Body of pancreas (tissue), 4 donors: ENCODE results near the gene SCAPER. TPM values are rescaled to one million over a fixed set of nuclear protein-coding genes. Genes with fewer than 3 reads are reported as not detected.

Experiments
- ATAC-seq: fragments of 150-250 bp; one replicate; pipeline ENCODE4 v1.9.1; 2016
- DNase-seq, 4 donors: peaks; one replicate each; pipeline ENCODE4 v3.0.0-alpha.2; 2019
- H3K27ac ChIP-seq, 4 donors: fragments of 200-600 bp; sonication (generic); 1 replicate in 3 of 4; 2 replicates in 1 of 4; pipeline versions ENCODE4 v1.5.1 to v1.6.1; 2016 to 2019; ENCODE audit warnings: mild to moderate bottlenecking in 1 of 4, mixed read lengths in 1 of 4, moderate library complexity in 1 of 4
- H3K27me3 ChIP-seq, 2 donors: fragments of 200-600 bp; sonication (generic); one replicate each; pipeline ENCODE4 v1.6.0; 2016; ENCODE audit warnings: mild to moderate bottlenecking in 1 of 2
- H3K36me3 ChIP-seq, 2 donors: fragments of 200-600 bp; sonication (generic); replicated peaks in 1 of 2; 2 replicates each; pipeline ENCODE4 v1.5.1; 2016; ENCODE audit warnings: low read depth in 2 of 2; ENCODE audit not compliant: insufficient read depth in 1 of 2
- H3K4me1 ChIP-seq: fragments of 200-600 bp; sonication (generic); one replicate; pipeline ENCODE4 v1.6.0; 2016
- H3K4me3 ChIP-seq, 2 donors: fragments of 200-600 bp; sonication (generic); 1 replicate in 1 of 2; 2 replicates in 1 of 2; pipeline ENCODE4 v1.5.1; 2016 to 2019
- H3K9me3 ChIP-seq, 3 donors: fragments of 200-600 bp; sonication (generic); 1 replicate in 2 of 3; 2 replicates in 1 of 3; pipeline ENCODE4 v1.5.1; 2016
- POLR2A ChIP-seq, 3 donors: fragments of 450-650 bp; IDR thresholded peaks; one replicate each; pipeline ENCODE4 v1.6.1; 2016; ENCODE audit warnings: antibody characterized with exemption in 3 of 3, mild to moderate bottlenecking in 2 of 3
- WGBS, 2 donors: methylation state at CpG; one replicate each; pipeline ENCODE4 v1.1.5; 2017; 5-methylcytosine and 5-hydroxymethylcytosine counted together
- intact Hi-C: fragments of 100-400 bp; cut with DNase I; formaldehyde crosslinking; loops from one replicate; pipeline ENCODE4 v1.15.1; 2023
- total RNA-seq, 2 donors: library from RNA; depleted of rRNA; stranded (reverse); fragments of >200 nt; gene quantifications; one replicate each; pipeline ENCODE4 v1.1.0, GENCODE V29; 2016
- TF ChIP-seq, protein P1 (sequence below), 7 experiments: fragments of 450-650 bp in 4 of 7; fragments of 200-600 bp in 3 of 7; sonication (generic) in 3 of 7; IDR thresholded peaks; one replicate each; pipeline ENCODE4 v1.5.1; 2016 to 2019; ENCODE audit warnings: antibody characterized with exemption in 7 of 7

SCAPER gene
- total RNA-seq, 2 donors from 2014 or later, result 22.1 to 46.2 TPM

DNA sequence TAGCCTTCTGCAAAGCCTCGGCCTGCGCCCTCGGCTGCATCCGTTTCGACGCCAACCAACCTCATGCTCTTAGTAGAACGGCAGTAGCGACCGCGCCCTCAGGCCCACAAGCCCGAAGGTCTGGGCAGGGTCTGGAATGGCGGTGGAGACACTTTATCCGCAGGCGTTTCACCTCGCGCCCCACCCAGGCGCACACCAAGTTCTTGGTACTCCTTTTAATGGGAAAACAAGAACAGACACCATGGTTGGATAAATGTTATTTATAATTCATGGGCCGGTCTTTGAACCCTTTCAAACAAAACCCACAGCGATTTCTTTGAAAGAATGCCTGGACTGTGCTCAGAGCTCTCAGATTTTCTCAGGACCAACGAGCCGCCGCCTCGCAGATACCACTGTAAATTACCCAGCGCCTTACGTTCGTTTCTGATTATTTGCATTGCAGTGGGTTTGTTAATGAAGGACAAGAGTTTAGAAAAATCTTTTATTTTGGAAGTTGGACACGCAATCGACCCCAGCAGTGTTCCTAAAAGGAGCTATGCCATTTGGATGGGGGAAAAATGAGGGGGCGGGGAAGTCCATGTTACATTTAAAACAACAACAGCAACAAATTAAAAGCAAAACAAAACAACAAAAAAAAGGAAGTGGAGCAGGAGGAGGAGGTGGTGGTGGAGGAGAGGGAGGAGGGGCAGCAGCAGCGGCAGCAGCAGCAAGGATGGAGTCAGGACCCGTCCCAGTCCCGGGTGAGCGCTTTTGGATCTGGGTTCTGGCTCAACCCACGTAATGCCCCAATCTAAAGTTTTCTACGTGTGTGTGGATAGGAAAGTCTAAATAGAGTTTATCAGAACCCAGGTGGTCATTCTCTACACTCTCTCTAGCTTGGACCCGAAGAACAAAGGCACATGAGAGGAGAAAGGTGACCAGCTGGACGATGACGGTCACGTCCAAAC lies 569.6 kb downstream of the SCAPER start:
- TF ChIP-seq, protein P1, sequence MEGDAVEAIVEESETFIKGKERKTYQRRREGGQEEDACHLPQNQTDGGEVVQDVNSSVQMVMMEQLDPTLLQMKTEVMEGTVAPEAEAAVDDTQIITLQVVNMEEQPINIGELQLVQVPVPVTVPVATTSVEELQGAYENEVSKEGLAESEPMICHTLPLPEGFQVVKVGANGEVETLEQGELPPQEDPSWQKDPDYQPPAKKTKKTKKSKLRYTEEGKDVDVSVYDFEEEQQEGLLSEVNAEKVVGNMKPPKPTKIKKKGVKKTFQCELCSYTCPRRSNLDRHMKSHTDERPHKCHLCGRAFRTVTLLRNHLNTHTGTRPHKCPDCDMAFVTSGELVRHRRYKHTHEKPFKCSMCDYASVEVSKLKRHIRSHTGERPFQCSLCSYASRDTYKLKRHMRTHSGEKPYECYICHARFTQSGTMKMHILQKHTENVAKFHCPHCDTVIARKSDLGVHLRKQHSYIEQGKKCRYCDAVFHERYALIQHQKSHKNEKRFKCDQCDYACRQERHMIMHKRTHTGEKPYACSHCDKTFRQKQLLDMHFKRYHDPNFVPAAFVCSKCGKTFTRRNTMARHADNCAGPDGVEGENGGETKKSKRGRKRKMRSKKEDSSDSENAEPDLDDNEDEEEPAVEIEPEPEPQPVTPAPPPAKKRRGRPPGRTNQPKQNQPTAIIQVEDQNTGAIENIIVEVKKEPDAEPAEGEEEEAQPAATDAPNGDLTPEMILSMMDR (IDR thresholded peaks at IDR 0.05), result no peak
- no peak for TF ChIP-seq POLR2A (IDR thresholded peaks at IDR 0.05)
- no peak for DNase-seq
- Histone ChIP-seq H3K4me3 (no peak overlapping the region), H3K4me1 (peaks cover 34% of the 10 kb centered on the region), H3K9me3 (no peaks in the 10 kb centered on the region), H3K27me3 (peaks cover 3 to 49% of the 10 kb centered on the region in 2 donors), H3K36me3 (no peaks in the 10 kb centered on the region), H3K27ac (no peak overlapping the region)
- WGBS, 2 donors, result 14 to 22% methylated on average over 33 to 39 of the region's 39 CpGs
- ATAC-seq, result no peak
- intact Hi-C loops, result no loop called here

GRCh38 chr15:76334438-76335306 lies 570.5 kb downstream of the SCAPER start:
- no peak for ATAC-seq
- intact Hi-C loops, result loop anchor here (5.0 kb wide), 1 partner anchor 137 kb away; no protein-coding TSS in a partner anchor
- Histone ChIP-seq H3K4me3 (no peak overlapping the region), H3K27ac (no peak overlapping the region), H3K36me3 (no peaks in the 10 kb centered on the region), H3K27me3 (peaks cover 3 to 40% of the 10 kb centered on the region in 2 donors), H3K9me3 (no peaks in the 10 kb centered on the region), H3K4me1 (peaks cover 25% of the 10 kb centered on the region)
- DNase-seq, result no peak
- TF ChIP-seq, protein P1 (IDR thresholded peaks at IDR 0.05), result no peak
- WGBS, 2 donors, result 34 to 39% methylated on average over 43 to 44 of the region's 44 CpGs

- H3K4me3 ChIP-seq, result no peak overlapping the region
- 62 to 63% methylated on average over 8 to 9 of the region's 9 CpGs for WGBS, 2 donors
- DNase-seq (no peak), ATAC-seq (no peak)
- intact Hi-C loops, result loop anchor here (5.0 kb wide), 1 partner anchor 137 kb away; no protein-coding TSS in a partner anchor
- no peak overlapping the region for H3K27ac ChIP-seq
- H3K36me3 ChIP-seq, result no peaks in the 10 kb centered on the region
- H3K27me3 ChIP-seq, result peaks cover 3 to 33% of the 10 kb centered on the region in 2 donors
- TF ChIP-seq, protein P1 (IDR thresholded peaks at IDR 0.05), result no peak
- TF ChIP-seq POLR2A (IDR thresholded peaks at IDR 0.05), result no peak
- H3K9me3 ChIP-seq, result no peaks in the 10 kb centered on the region
- peaks cover 21% of the 10 kb centered on the region for H3K4me1 ChIP-seq
Observed at GRCh38 chr15:76333720-76334437, 571.3 kb downstream of the SCAPER start.

DNA sequence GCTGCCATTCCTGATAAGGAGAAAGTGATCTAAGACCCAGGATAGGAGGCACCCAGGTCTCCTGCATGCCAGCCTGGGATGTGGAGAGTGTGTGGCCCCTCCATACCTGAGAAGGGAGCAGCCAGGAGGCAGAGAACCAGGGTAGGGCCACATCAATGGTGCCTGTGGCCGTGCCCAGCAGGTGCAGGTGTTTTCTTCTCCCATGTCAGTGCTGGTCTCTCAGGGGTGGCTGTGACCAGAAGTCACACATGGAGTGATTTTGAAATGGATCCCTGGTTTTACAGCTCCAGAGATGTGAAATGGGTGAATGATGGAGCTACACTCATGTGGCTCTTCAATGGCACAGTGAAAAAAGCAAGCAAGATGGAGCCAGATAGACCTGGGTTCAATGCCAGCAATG lies 571.8 kb downstream of the SCAPER start:
- DNase-seq (no peak), ATAC-seq (no peak)
- Histone ChIP-seq H3K27me3 (peaks cover 3 to 28% of the 10 kb centered on the region in 2 donors), H3K4me1 (peaks cover 18% of the 10 kb centered on the region), H3K27ac (no peak overlapping the region), H3K9me3 (no peaks in the 10 kb centered on the region), H3K4me3 (no peak overlapping the region), H3K36me3 (no peaks in the 10 kb centered on the region)
- intact Hi-C loops, result loop anchor here (5.0 kb wide), 1 partner anchor 136 kb away; no protein-coding TSS in a partner anchor
- WGBS, 2 donors, result 93 to 100% methylated on average over 1 of the region's 1 CpG
- TF ChIP-seq, protein P1 (IDR thresholded peaks at IDR 0.05), result no peak
- no peak for TF ChIP-seq POLR2A (IDR thresholded peaks at IDR 0.05)
